Measurements from ENCODE around the gene DOCK6.

Gene DOCK6

DNA sequence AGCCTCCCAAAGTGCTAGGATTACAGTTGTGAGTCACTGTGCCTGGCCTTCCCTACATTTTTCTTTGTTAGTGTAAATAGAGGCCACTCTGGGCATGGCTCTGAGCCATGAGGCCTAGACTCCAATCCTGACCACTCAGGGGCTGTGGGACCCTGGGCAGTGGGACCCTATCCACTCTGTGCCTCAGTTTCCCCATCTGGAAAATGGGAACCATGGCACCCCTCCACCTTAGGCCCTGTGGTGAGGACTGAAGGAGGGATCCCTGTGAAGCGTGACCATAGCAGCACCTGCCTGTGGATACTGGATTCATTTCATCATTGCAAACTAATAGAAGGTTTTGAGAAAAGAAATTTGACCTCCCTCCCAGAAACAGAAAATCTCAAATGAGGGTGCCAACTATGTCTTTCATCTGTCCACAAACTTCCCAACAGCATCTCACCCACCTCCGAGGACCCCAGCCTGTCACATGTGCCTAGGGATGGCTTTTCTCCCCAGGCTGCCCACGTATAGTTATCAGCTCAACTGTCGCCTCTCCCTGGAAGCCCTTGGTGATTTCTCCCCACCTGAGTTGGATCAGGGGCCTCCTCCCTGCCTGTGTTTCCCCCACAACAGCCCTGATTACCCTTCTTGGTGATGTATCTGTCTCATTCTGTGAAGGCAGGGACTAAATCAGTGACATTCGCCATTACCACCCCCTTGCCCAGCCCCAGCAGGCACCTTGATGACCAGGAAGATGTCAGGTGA is 17.3 kb downstream of the DOCK6 start:
- DNase-seq (ENCODE audit: low read depth) = no peak

- DNase-seq (ENCODE audit: low read depth) = no peak
Measured at GRCh38 chr19:11243798-11244169, 18.5 kb downstream of the DOCK6 start.

- DNase-seq (ENCODE audit: low read depth) = peak; percentile 84
Measured at GRCh38 chr19:11242864-11243797, 19.2 kb downstream of the DOCK6 start.

DNA sequence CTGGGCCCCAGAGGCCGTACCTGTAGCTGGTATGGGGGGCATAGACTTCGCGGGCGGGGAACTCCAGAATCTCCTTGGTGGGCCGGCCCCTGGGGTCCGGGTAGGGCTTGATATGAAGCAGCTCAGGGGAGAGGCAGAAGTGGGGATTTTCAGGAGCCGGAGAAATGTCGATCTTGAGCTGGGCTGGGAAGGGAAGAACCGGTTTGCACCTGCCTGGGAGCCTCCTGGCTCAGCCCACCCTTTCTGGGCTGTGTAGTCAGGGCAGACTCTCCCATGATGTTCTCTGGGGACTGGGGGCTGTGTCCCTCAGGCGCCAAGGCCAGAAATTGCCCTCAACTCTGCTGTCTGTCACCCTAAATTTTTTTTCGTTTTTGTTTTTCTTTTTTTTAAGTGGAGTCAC is 20.3 kb downstream of the DOCK6 start:
- DNase-seq (ENCODE audit: low read depth) = no peak

DNA sequence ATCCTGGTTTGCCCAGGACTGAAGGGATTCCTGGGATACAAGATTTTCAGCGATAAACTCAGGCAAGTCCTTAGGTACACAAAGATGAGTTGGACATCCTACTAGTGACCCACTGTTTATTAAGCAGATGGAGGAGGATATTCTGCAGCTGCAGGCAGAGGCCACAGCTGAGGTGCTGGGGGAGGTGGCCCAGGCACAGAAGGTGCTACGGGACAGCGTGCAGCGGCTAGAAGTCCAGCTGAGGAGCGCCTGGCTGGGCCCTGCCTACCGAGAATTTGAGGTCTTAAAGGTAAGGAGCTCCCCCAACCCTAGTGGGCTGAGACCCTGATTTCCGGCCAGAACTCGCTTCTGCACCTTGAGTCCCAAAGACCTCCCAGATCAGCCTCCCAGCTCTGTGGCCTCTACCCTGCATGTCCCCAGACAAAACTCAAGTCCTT is 22.3 kb downstream of the DOCK6 start:
- no peak for DNase-seq (ENCODE audit: low read depth)

- no peak for DNase-seq (ENCODE audit: low read depth)
Measured at GRCh38 chr19:11239377-11240000, 22.8 kb downstream of the DOCK6 start, which contains the start of gene ANGPTL8. ANGPTL8 (plus strand) TSS chr19:11239619; CDS start chr19:11239638, 19 bp downstream.

DNA sequence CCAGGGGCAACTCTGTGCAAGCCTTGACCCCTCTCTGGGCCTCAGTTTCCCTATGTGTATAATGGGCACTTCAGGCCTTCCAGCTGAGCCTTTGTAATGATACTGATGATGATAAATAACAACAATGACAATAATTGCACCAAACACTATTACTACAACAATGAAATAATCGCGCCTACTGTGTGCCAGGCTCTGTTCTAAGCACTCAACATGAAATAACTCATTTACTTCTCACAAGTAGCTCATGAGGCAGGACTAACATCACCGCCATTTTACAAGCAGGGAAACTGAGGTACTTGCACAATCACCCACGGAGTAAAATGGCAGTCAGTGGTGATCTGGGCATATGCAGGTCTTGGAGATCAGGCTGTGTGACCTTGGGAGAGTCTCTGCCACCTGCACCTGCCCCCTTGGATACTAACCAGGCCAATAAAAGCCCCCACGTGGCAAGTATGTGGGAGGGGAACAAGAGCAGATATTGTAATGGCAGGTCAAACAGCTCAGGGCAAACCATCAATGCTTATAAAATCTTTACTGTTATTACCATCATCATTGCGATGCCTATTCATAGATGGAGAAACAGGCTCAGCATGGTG is 23.4 kb downstream of the DOCK6 start:
- no peak for DNase-seq (ENCODE audit: low read depth)

DNA sequence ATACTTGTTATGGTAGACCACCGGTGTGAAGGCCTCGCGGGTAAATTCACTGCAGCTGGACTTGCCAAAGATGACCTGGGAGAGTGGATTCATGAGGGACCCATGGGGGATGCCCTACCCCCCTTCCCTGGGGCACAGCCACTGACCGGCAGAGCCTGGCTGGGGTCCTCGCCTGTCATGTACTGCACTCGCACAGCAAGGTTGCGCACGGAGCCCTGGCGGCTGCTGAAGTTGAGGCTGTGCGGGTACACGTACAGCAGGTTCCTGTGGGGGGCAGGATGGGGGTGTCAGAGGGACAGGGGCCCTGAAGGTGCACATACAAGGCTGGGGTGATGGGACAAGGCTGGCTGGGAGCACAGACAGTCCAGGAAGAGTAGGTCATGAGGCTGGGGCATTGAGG is 24.3 kb downstream of the DOCK6 start:
- no peak for DNase-seq (ENCODE audit: low read depth)

- no peak for DNase-seq (ENCODE audit: low read depth)
Measured at GRCh38 chr19:11237321-11237720, 25.0 kb downstream of the DOCK6 start.

- DNase-seq (ENCODE audit: low read depth) = no peak
Measured at GRCh38 chr19:11236324-11237301, 25.7 kb downstream of the DOCK6 start.

DNA sequence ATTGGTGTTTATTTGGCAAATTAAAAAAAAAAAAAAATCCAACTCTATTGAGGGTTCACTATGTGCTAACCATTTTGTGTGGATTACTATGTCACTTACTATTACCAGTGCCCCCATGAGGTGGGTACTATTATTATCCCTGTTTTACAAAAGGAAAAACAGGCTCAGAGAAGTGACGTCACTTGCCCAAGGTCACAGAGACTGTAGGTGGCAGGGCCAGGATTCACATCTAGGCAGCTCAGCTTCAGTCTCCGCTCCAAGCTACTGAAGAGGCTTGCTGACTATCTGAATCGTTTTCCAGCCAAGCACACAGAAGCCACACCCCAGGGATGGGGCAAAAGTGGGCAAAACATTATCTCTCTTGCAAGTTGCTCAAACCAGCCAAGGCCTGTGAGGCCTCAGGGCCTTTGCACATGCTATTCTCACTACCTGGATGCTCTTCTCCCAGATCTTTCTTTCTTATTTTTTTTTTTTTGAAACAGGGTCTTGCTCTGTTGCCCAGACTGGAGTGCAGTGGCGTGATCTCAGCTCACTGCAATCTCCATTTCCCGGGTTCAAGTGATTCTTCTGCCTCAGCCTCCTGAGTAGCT is 27.7 kb downstream of the DOCK6 start:
- no peak for DNase-seq (ENCODE audit: low read depth)

DNA sequence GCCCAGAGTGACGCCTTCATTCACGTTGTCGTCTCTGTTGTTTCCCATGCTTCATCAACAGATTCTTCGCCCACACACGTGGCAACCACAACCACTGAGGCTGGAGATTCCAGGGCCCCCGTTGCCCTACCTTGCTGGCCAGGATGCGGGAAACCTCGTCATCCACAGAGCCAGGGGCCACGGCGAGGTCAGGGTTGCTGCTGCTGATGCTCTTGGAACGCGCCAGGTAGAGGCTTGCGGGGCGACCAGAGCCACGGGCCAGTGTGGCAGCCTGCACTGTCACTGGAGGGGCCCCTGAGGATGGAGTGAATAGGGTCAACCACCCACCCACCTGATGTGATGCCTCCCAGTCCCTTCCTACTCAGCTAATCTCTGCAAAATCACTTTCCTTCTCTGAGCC is 29.3 kb downstream of the DOCK6 start:
- DNase-seq (ENCODE audit: low read depth) = no peak

- no peak for DNase-seq (ENCODE audit: low read depth)
Measured at GRCh38 chr19:11232555-11232954, 29.8 kb downstream of the DOCK6 start.

DNA sequence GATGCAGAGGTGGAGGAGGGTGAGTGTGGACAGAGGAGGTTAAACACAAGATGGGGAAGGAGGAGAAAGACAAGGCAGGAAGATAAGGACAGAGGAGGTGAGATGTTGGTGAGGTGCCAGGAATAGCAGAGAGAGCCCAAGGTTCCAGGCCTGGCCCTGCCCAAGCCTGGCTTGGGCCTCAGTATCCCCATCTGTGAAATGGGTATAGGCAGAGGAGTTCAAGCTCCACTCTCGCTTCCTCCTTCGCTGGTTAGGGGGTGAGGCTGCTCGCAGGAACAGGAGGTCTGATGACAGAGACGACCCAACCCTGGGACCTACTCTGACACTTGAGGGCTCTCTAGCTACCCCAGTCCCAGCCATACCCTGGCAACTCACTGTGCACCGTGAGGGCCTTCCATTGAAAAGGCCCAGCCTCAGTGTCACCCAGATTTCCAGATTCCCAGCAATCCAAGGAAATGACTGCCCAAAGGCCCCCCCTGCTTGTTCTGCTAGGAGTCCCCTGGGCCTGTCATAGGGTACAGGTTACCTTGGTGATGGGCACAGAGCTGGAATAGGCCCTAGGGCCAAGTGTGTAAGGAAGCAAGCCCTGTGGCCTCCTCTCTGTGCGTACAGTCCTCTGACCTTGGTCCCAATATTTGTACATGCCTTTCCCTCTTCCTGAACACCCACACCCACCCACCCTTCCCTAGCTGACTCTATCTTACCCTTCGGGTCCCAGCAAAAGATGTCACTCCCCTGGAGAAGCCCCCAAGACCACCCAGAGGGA is 31.5 kb downstream of the DOCK6 start:
- no peak for DNase-seq (ENCODE audit: low read depth)

DNA sequence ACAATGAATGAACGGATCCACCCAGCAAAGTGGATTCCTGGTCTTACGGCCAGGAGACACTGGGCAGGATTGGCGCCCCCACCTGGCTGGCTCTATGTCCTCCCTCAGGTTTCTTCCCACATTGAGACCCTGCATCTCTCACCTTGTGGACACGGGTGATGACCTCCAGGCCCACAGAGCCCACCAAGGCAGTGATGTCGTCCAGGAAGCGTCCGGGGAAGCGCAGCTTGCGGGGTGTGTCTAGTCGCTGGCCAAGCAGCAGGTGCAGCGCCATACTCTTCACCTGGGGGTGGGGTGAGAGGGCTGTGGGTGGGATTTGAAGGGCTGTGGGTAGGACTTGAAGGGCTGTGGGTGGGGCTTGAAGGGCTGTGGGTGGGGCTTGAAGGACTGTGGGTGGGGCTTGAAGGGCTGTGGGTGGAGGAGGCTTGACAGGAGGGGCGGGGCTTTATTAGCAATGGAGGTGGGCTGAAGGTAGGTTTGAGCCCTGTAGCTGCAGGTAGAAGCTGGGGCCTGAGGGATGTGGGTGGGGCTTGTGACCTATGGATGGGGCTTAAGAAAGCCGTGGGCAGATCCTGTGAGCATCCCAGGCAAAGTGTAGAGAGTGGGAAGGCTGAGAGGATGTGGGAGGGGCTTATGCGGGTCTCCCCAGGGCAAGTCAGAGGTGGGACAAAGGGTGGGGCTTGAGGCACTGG is 35.0 kb downstream of the DOCK6 start:
- no peak for DNase-seq (ENCODE audit: low read depth)

- no peak for DNase-seq (ENCODE audit: low read depth)
Measured at GRCh38 chr19:11226716-11227166, 35.6 kb downstream of the DOCK6 start.

GRCh38 chr19:11225815-11226214 is 36.5 kb downstream of the DOCK6 start:
- no peak for DNase-seq (ENCODE audit: low read depth)

DNA sequence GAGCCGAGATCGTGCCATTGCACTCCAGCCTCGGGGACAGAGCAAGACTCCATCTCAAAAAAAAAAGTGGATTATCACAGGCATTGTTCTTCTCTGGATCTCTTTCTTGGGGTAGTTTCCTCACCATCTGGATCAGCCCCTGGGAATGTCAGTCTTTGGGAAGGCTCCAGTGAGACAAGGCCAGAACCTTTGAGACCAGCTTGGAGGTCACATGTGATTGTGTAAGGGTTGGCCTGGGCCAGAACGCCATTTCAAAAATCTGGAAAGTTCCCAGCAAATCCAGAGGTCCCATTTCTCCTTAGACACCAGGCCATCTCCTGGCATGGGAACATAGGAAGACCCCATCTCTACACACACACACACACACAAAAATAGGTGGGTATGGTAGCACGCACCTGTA is 37.2 kb downstream of the DOCK6 start:
- DNase-seq (ENCODE audit: low read depth) = no peak

- no peak for DNase-seq (ENCODE audit: low read depth)
Measured at GRCh38 chr19:11224429-11224828, 37.9 kb downstream of the DOCK6 start.

Data from stimulated activated CD8-positive, alpha-beta memory T cell treated with anti-CD3 and anti-CD28 coated beads, Interleukin-4, amount 100 ng/mL, for 24 hours (primary cell).